ENCODE data around the gene EXOC4.

Gene EXOC4

DNA sequence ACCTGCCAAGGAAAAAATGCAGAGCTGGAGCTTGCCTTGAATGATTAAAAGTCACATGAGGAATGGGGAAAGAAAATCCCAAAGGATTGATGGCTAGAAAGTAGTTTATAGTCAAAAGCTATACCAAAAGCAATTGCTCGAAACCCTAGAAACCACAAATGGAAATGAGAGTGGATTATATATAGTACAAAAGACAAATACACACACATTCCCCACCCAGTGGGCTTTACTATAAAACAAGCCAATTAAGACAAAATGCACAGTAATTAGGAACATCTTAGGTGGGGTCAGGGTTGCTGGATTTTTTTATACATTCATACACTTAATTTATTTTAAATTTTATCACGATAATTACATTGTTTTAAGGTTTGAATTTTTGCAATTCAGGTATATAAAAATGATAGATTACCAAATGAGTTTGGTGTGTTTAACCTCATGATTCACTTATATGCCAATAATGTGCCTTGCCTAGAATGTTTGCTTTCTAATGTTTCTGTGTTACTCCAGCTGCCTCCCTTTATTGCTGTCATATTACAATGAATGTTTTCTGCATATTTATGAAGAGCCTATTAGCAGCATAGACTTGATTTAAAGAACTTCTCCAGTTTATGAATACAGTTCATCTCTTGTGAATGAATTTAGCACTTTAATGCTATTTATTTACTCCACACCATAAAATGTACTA lies 421.3 kb downstream of the EXOC4 start:
- DNase-seq (ENCODE audit: low spot score) = no peak

DNA sequence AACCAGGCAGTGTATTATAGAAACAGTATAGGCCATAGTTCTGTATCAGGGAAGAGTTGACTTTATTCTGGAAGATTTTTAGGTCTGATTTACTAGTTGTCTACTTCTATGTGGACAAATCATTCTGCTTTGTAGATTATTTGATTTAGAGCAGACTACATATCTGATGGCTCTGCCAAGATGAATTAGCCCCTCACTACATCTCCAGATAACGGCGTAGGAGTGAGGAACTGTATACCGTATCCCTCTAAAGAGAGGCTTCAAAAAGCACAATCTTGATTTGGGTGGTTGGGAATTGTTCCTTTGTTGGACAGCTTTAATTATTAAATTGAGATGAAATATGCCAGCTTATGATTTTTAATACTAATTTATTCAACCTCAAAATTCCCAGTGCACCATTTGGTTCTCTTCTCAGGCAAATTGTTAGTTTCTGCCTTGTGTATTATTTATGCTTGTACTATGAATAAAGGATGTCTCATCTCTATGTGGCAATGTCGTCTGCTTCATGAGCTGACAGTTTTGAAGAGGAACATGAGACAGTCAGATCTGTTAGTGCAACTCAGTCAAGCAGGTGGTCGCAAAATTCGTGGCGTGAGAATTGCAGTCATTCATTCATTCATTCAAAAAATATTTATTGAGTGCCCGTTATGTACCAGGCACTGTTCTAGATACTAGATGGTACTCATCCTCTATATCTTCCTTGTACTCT lies 422.8 kb downstream of the EXOC4 start:
- DNase-seq (ENCODE audit: low spot score) = no peak

DNA sequence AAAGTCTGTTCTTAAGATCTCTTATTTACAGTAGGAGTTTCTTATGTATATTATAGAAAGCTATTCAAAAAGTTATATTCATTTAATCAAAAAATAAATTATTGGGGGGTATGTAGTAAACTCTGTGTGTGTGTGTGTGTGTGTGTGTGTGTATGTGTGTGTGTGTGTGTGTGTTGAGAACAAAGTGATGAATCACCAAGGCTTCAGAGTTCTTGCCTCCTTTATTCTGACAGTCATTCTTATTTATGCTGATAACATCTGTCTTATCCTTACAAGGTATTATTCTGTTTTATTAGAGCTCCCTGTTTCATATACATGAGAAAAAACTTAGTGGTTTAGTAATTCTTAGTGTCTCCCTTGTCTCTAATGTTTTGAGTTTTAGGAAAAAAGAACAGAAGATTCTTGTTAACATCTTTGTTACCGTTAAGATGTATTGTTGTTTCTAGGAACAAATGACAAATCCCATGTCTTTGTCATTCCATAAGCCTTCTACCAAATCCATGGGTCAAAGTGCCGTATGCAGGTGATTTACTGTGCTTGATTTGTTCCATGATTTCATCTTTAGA lies 424.0 kb downstream of the EXOC4 start:
- no peak for DNase-seq (ENCODE audit: low spot score)

DNA sequence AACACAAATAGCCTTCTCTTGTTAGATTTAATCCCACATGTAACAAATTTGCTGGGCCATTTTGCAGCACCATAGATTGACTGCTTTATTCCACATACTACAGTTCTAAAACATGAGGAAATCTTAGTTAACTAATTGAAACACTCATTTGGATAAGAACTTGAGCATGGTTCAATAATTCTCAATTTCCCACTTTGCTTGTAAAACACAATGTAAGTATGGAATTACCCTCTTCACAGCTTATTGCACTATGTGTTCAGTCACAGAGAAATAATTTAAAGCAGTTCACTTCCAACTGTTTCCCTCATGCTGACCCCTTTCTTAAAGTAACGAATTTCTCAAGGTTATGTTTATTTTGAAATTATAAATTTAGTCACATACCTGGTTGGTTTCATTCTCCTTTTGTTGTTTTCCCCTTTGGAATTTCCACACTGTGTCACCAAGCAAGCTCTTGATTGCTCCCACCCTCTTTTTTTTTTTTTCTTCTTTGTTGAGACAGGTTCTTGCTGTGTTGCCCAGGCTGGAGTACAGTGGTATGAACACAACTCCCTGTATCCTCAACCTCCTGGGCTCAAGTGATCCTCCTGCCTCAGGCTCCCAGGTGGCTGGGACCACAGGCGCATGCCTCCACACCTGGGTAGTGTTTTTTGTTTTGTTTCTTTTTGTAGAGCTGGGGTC lies 425.4 kb downstream of the EXOC4 start:
- DNase-seq (ENCODE audit: low spot score) = no peak

DNA sequence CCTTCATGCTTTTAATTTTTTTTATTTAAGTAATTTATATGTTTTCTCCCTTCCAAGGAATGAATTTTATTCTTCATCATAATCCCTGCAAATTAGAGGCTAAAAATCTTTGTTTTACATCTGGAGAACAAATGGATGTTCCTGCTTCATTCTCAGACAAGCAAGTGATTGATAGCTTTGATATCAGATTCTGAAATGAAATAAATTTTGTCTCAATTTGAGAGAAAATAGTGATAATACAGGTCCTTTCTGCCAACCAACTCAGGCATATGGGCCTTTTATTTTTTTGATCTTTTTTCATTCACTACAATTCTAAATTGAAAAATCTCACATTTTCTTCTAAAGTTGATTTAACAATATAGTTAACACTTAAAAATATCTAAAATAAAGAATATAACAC lies 427.1 kb downstream of the EXOC4 start:
- no peak for DNase-seq (ENCODE audit: low spot score)

DNA sequence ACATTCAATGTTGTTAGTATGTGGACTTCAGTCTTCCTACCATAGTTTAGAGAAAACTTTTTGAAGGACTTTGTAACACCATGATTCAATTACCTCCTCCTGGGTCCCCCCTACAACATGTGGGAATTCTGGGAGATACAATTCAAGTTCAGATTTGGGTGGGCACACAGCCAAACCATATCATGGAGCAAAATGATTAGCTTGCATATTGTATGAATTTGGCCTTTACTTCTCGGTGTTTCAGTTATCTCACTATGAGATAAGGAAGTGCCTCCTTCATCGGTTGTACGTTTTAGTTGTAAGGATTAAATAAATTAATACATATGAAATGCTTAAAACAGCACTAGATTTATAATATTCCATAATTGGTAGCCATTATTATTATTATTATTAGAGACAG lies 428.7 kb downstream of the EXOC4 start:
- no peak for DNase-seq (ENCODE audit: low spot score)

DNA sequence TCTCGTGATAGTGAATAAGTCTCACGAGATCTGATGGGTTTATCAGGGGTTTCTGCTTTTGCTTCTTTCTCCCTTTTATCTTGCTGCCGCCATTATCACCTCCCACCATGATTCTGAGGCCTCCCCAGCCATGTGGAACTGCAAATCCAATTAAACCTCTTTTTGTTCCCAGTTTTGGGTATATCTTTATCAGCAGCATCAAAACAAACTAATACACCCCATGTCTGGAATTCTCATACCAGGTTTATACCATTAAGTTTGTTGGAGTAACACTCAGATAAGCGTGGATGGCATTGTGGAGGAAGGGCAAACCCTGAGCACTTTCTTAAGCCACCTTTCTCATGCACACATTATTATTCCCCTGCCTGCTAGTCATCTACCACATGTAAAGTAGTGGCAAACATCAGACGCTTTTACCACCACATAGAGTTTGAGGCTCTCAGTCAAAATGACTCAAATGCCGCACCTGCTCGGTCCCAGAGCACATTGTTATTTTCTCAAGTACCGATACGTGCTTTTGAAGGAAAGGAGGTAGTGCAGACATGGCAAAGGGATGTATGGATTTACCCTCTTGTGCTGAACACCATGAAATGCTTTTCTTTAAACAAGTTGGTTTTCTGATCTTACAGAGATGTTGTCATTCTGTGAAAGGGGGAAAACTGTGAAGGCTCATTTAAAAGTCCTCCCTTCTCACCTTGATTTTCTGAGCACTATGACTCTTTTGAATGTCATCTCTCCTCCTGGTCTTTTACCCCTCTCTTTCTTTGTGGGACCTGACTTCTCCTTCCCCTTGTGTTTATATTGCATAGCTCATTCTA lies 429.7 kb downstream of the EXOC4 start:
- DNase-seq (ENCODE audit: low spot score) = no peak

DNA sequence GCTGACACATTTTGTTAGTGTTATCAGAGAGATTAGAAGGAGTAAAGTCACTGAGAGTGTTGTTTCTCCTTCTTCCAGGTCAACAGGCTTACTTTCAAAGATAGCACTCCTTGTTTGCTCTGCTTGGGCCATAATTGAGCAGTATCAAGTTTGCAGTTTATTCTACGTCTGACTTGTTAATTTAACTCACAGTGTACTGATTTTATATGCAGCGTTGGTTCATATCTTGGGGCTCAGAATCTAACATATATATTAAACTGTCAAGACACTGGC lies 430.2 kb downstream of the EXOC4 start:
- DNase-seq (ENCODE audit: low spot score) = no peak

DNA sequence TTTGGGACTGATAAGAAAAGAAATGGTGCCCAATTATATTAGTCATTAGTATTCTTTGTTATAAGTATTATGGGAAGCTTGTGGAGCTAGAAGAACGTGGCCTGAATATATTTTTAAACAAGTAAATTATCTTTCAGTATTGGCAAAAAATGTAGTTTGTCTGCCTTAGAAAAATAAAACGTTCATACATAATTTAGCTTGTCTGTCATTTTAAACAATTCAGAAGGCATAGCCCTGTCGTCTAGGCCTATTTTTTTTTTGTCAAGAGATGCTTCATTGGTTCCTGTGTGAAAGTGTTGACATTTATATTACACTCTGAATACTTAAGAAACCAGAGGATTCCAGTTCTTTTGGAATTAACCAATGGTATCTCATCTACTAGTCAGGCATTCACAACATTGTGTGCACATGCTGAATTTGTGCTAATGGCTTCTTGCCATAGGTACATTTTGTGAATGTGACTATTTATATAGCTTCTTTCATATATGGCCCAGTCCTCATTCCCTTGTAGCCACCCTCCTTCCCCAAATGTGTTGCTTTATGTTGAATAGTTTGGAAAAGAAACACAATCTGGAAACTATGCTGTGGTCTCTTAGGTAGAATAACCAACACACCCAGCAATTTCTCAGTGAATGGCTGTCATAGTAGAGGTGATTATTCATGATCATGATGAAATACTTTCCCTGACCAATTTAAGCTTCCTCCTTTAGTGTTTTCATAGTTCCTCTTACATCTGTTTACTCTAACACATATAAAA lies 435.8 kb downstream of the EXOC4 start:
- DNase-seq (ENCODE audit: low spot score) = no peak

DNA sequence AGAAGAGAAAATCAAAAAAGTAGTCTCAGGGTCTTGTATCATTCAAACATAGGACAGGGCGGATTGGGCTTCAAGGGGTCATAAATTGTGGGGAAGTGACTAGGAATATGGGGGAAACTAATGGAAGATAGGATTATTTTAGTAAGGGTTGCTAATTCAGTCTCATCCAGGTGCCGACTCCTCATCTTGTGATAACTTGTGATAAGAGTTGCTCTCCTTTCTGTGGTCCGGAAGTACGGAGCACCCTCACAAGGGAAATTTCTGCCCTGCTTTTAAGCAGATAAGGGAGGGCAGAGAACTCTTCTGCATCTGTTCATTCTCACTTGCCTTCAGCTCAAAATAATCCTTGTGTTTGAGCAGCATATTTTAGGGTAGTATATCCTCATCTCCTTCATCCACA lies 437.9 kb downstream of the EXOC4 start:
- DNase-seq (ENCODE audit: low spot score) = no peak

DNA sequence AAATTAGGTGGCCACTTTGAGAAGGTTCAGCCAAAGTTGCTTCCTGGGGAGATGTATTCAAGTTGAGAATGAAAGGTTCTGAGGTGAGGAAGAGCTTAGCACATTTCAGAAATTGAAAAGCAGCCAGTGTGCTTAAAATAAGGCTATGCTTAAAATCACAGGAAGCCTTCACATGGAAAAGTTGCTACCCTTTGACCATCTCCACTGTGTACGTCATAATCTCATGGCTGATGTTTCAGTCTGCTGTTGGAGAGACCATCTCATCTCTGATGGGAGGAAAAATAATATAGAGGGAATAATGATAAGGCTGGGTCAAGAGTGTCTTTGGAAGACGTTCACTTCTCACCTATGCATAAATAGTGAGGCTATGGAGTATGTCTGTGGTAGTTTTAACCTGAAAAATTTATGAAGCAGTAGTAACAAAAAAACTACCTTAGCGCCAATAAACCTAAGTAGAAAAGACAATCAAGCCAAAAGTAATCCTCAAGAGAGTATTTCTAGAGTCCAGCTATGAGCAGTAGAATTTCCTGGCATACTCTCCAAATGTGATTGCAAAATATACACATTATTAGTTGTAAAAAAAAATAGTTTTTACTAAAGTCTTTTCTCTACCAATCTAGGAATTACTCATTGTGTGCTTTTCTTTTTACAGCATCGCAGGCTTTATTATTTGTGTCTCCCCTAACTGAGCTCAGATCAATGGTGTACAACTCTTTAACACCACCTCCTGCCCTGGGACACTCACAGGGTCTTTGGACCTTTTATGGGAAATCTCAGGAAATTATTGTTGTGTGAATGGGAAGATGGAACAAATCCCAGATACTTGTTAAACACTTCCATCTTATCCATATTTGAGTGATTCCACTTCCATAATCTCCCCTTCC lies 439.1 kb downstream of the EXOC4 start:
- DNase-seq (ENCODE audit: low spot score) = no peak

DNA sequence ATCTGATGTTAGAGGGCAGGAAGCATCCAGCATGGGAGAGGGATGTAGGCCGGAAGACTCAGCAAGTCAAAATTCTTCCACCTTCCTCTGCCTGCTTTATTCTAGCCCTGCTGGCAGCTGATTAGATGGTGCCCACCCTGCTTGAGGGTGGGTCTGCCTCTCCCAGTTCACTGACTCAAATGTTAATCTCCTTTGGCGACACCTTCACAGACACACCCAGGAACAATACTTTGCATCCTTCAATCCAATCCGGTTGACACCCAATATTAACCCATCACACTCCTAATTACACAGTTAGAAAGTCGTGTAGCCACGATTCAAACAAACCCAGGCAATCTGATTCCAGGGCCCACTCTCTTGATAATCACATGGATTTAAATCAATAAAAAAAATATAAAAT lies 440.4 kb downstream of the EXOC4 start:
- DNase-seq (ENCODE audit: low spot score) = no peak

DNA sequence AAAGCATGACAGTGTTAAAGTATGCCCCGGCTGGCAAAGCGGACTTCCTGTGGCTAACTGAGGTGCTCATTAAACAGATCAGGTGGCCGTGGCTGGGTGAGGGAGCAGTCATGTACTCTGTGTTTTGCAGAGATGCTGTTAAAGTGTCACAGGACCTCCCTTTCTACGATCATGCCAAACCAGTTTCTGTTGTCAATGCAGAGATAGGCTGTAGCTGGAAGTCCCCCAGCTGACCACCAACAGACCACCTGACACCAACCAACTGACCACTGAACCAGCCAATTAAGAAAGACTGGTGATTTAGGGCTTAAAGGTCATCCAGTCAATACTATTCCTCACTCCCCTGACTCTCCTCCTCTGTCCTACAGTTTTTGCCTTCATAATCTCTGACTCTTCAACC lies 443.2 kb downstream of the EXOC4 start:
- DNase-seq (ENCODE audit: low spot score) = no peak

DNA sequence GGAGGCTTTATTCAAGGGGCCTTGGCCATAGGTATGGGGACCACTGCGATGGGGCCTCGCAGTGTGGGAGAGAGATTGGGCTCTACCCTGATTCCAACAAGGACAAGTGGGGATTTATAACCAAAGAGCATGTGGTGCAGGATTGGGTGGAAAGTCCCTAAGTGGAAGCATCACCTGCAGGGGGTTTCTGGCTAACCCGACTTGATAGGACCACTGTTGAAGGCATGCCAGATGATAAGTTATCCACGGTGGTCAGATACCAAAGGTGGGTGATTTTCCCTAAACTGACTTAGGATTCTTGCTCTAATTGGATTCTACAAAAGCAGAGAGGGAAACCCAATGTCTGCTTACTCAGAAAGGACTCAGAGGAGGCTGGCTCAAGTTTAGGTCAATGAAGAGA lies 444.7 kb downstream of the EXOC4 start:
- DNase-seq (ENCODE audit: low spot score) = no peak

DNA sequence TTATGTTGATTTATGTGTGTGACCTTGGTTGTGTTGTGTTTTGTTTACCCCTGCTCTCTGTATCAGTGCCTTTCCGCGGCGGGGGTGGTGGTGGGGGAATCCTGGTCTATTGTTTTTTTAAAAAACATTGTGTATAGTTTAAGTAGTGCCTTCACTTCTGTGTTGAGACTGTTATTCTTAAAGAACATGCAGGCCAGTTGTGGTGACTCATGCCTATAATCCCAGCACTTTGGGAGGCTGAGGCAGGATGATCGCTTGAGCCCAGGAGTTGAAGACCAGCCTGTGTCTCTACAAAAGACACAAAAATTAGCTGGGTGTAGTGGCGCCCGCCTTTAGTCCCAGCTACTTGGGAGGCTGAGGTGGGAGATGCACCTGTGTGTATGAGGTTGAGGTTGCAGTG lies 445.2 kb downstream of the EXOC4 start:
- no peak for DNase-seq (ENCODE audit: low spot score)

DNA sequence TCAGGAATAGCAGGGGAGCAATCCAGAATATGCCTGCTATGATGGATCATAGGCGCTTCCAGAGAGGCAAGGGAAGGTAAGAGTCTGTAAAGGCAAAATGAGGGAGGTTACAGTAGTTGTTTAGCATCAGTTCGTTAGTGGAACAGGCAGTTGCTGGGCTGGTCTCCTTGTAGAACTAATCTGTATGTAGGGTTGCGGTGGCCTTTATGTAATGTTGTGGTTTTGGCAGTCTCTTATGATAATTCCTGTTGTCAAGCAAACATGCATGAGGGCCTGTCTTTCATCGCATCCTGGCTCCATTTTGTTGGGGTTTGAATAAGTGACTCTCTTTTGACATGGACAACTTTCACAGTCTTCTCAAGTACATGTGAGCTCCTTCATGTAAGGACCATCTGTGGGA lies 446.5 kb downstream of the EXOC4 start:
- DNase-seq (ENCODE audit: low spot score) = no peak

DNA sequence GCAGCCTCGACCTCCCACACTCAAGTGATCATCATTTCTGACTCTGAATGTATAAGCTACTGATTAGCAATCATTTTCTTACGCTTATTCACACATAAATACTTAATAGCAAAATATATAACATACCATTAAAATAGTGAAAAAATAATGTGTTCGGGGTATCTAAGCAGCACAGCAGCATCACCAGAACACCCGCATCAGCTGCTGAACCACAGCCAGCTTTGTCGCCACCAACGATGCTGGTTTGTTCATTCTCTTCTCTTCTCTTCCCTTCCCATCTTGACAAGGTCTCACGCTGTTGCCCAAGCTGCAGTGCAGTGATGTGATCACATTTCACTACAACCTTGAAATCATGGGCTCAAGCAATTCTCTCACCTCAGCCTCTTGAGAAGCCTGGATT lies 449.2 kb downstream of the EXOC4 start:
- DNase-seq (ENCODE audit: low spot score) = no peak

DNA sequence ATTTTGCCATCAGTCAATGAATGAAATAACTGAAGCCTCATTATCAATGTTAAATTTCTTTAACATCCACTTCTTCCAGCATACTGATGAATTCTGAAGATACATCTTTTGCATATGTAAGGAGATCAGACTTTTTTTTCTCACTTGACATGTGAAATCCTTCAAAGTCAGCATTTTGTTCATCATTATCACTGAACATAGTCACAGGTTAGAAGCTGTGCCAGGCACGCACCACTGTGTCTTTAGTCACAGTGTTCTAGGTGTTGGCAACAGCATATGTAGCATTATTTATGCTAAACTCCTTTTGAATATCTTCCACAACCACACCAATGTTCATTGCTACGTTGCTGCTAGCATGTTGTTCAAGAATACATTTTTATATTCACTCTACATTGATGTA lies 450.1 kb downstream of the EXOC4 start:
- no peak for DNase-seq (ENCODE audit: low spot score)

DNA sequence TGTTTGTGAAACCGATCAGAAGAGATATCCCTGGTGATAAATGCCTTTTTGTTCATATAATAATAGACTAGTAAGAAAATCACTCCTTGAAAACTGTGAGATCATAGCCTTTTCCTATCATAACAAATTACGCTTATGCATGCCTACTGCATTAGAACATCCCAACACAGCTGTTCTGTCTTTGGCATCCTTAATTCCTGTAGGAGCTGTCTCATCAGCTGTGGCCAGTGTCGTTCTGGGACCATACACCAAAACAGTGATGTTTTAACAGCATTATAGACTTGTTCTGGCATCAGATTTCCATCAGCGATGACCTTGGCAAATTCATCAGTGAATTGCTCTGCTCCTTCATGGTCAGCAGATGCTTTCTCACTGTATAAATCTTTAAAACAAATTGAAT lies 450.7 kb downstream of the EXOC4 start:
- DNase-seq (ENCODE audit: low spot score) = no peak

DNA sequence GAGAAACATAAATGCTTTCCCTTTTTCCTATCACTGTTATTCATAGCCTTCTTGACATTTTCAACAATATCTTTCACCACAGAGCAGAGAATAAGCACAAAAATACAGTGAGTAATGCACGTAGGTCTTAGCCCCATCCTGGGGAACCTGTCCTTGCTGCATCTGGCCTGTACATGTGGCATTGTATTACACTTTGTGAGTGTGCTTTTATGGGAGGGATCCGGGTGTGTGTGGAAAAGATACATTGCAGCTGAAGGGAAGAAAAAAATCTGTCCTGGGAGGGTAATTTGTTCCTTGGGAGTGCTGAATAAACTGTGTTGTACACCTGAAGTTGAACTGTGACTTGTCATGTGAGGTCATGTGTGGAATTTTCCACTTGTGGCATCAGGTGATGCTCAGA lies 451.6 kb downstream of the EXOC4 start:
- no peak for DNase-seq (ENCODE audit: low spot score)

DNA sequence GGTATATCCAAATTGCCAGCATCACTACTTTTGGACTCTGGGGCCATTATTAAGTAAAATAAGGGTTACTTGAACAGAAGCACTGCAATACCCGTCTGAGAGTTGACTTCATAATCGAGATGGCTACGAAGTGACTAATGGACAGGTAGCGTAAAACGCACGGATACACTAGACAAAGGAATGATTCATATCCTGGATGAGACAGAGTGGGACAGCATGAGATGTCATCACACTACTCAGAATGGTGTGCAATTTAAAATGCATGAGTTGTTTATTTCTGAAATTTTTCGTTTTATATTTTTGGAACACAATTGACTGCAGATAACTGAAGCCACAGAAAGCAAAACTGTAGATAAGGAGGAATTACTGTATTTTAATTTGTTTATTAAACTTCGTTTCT lies 452.7 kb downstream of the EXOC4 start:
- no peak for DNase-seq (ENCODE audit: low spot score)
